Suprapubic skin (tissue), 4 donors: ENCODE measurements around the gene GTSE1. TPM values are rescaled to one million over a fixed set of nuclear protein-coding genes. Genes with fewer than 3 reads are reported as not detected.

Experiments used
- DNase-seq, 2 donors: peaks; one replicate each; pipeline ENCODE4 v3.0.0-alpha.2; 2019; ENCODE audit warnings: low spot score in 2 of 2
- H3K27ac ChIP-seq: fragments of 200-600 bp; sonication (generic); one replicate; pipeline ENCODE4 v1.5.1; 2019
- H3K27me3 ChIP-seq: fragments of 200-600 bp; sonication (generic); one replicate; pipeline ENCODE4 v1.5.1; 2019
- H3K36me3 ChIP-seq: fragments of 200-600 bp; sonication (generic); one replicate; pipeline ENCODE4 v1.5.1; 2019
- H3K4me1 ChIP-seq: fragments of 200-600 bp; sonication (generic); one replicate; pipeline ENCODE4 v1.5.1; 2019
- H3K4me3 ChIP-seq: fragments of 200-600 bp; sonication (generic); one replicate; pipeline ENCODE4 v1.5.1; 2019; ENCODE audit warnings: mild to moderate bottlenecking
- H3K9me3 ChIP-seq: fragments of 200-600 bp; sonication (generic); one replicate; pipeline ENCODE4 v1.5.1; 2019
- CTCF ChIP-seq, 2 donors: fragments of 200-600 bp in 1 of 2; fragments of 450-650 bp in 1 of 2; sonication (generic) in 1 of 2; IDR thresholded peaks; one replicate each; pipeline ENCODE4 v1.5.1; 2016 to 2019; ENCODE audit warnings: antibody characterized with exemption in 2 of 2, mild to moderate bottlenecking in 1 of 2, moderate library complexity in 1 of 2
- EP300 ChIP-seq: sonication (generic); formaldehyde crosslinking; IDR thresholded peaks from one replicate; pipeline ENCODE4 v1.6.1; 2017; ENCODE audit warnings: antibody characterized with exemption
- POLR2A ChIP-seq, 2 donors: fragments of 450-650 bp; IDR thresholded peaks; one replicate each; pipeline ENCODE4 v1.6.1; 2017; ENCODE audit warnings: antibody characterized with exemption in 2 of 2, mild to moderate bottlenecking in 2 of 2, moderate library complexity in 2 of 2
- POLR2AphosphoS5 ChIP-seq, 3 donors: sonication (generic); formaldehyde crosslinking; IDR thresholded peaks; one replicate each; pipeline ENCODE4 v1.6.1; 2017; ENCODE audit warnings: antibody characterized with exemption in 3 of 3
- WGBS: methylation state at CpG from one replicate; pipeline ENCODE4 v1.1.5; 2018; 5-methylcytosine and 5-hydroxymethylcytosine counted together
- total RNA-seq, 4 donors: library from RNA; depleted of rRNA; stranded (reverse); fragments of >200 nt; gene quantifications; one replicate each; pipeline ENCODE4 v1.1.0, GENCODE V29; 2016

Gene GTSE1
- total RNA-seq, 4 donors from 2014 or later, result 0.76 to 2.2 (median 1.8) TPM

GRCh38 chr22:46365166-46365624 lies 68.5 kb downstream of the GTSE1 start:
- H3K27ac ChIP-seq, result no peak overlapping the region
- WGBS, result 94% methylated on average over 17 of the region's 22 CpGs

DNA sequence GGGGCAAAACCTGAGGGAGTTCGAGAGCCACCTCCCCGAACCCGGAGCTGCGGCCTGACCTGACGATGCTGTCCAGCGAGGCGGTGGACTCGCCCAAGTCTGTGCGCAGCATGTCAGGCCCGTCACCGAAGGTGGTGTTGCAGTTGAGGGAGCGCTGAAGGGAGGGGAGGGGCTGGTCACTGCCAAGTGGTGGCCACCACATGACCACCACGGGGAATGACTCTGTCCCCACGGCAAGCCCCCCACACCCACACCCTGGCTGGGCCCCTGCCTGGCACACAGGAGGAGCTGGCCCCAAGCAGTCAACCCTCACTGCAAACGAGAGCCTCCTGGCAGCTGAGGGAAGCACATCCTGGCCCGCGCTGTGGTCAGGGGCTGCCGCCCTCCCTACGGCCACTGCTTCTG lies 69.7 kb downstream of the GTSE1 start:
- 90% methylated on average over 11 of the region's 19 CpGs for WGBS
- TF ChIP-seq CTCF (IDR thresholded peaks at IDR 0.05) (no peak), POLR2A (IDR thresholded peaks at IDR 0.05) (no peak), EP300 (no peak), POLR2AphosphoS5 (IDR thresholded peaks at IDR 0.05) (no peak)
- no peaks in the 10 kb centered on the region for H3K9me3 ChIP-seq
- H3K4me1 ChIP-seq, result no peaks in the 10 kb centered on the region
- DNase-seq, result no peak
- H3K27me3 ChIP-seq, result peaks cover 3% of the 10 kb centered on the region
- no peak overlapping the region for H3K27ac ChIP-seq
- H3K36me3 ChIP-seq, result peaks cover 23% of the 10 kb centered on the region
- no peak overlapping the region for H3K4me3 ChIP-seq

More at GRCh38 chr22:46365166-46365624, 68.5 kb downstream of the GTSE1 start:
- no peak for TF ChIP-seq EP300
- TF ChIP-seq POLR2A (IDR thresholded peaks at IDR 0.05), result no peak
- TF ChIP-seq POLR2AphosphoS5 (IDR thresholded peaks at IDR 0.05), result no peak
- Histone ChIP-seq H3K36me3 (peaks cover 23% of the 10 kb centered on the region), H3K4me1 (no peaks in the 10 kb centered on the region), H3K9me3 (no peaks in the 10 kb centered on the region), H3K4me3 (no peak overlapping the region), H3K27me3 (peaks cover 3% of the 10 kb centered on the region)
- DNase-seq, result no peak

- TF ChIP-seq POLR2A (IDR thresholded peaks at IDR 0.05) (no peak), POLR2AphosphoS5 (IDR thresholded peaks at IDR 0.05) (no peak), CTCF (IDR thresholded peaks at IDR 0.05) (no peak), EP300 (no peak)
- H3K27ac ChIP-seq, result no peak overlapping the region
- no peaks in the 10 kb centered on the region for H3K9me3 ChIP-seq
- no peaks in the 10 kb centered on the region for H3K4me1 ChIP-seq
- 98% methylated on average over 7 of the region's 45 CpGs for WGBS
- DNase-seq, result no peak
- no peak overlapping the region for H3K4me3 ChIP-seq
- peaks cover 3% of the 10 kb centered on the region for H3K27me3 ChIP-seq
- peaks cover 21% of the 10 kb centered on the region for H3K36me3 ChIP-seq
These were observed 70.4 kb downstream of the GTSE1 start for GRCh38 chr22:46366801-46367706.

- H3K27ac ChIP-seq, result no peak overlapping the region
- TF ChIP-seq EP300, result no peak
- peak; percentile 55 to 94 for TF ChIP-seq CTCF (IDR thresholded peaks at IDR 0.05)
- no peaks in the 10 kb centered on the region for H3K9me3 ChIP-seq
- peaks cover 3% of the 10 kb centered on the region for H3K27me3 ChIP-seq
- H3K4me1 ChIP-seq, result no peaks in the 10 kb centered on the region
- H3K36me3 ChIP-seq, result peaks cover 21% of the 10 kb centered on the region
- no peak overlapping the region for H3K4me3 ChIP-seq
- no peak for DNase-seq
- 38% methylated on average over 14 of the region's 19 CpGs for WGBS
These were observed 71.1 kb downstream of the GTSE1 start for GRCh38 chr22:46367707-46368191.

GRCh38 chr22:46368422-46368821 lies 71.8 kb downstream of the GTSE1 start:
- peaks cover 3% of the 10 kb centered on the region for H3K27me3 ChIP-seq
- peaks cover 7% of the 10 kb centered on the region for H3K4me1 ChIP-seq
- no peak overlapping the region for H3K4me3 ChIP-seq
- no peak for DNase-seq
- H3K9me3 ChIP-seq, result no peaks in the 10 kb centered on the region
- no peak overlapping the region for H3K27ac ChIP-seq
- H3K36me3 ChIP-seq, result peaks cover 22% of the 10 kb centered on the region
- 80% methylated on average over 12 of the region's 12 CpGs for WGBS
- TF ChIP-seq POLR2AphosphoS5 (IDR thresholded peaks at IDR 0.05), result no peak
- no peak for TF ChIP-seq CTCF (IDR thresholded peaks at IDR 0.05)
- TF ChIP-seq POLR2A (IDR thresholded peaks at IDR 0.05), result no peak
- TF ChIP-seq EP300, result no peak
